GM21786 (cell line): ENCODE data around the gene DEF6.
"Not testable (repeated sequence)": the region's sequence is repeated elsewhere in the genome, so short reads cannot be mapped to it uniquely, and the experiment has no call there.

ENCODE experiments used
- ATAC-seq: cut with Tn5 transposase; IDR thresholded peaks from one replicate; pipeline ENCODE4 v1.9.1; 2021; ENCODE audit not compliant: unreplicated experiment

DEF6 gene

DNA sequence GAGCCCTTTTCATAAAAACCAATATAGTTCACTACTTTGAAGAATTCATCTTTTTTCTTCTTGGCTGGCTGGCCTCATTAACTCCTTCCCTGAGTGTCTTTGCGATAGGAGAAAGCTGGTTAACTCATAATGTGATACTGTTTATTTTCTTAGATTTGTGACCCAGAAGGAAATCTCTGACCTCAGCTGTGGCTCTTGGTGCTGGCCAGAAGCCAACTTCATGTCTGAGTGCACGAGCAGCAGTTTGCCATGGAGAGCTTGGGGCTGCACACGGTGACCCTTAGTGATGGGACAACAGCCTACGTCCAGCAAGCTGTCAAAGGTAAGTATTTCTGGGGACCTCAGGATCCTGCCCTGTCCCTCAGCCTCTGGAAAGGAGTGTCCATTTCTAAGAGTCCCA is 16.7 kb upstream of the DEF6 start:
- no peak for ATAC-seq

DNA sequence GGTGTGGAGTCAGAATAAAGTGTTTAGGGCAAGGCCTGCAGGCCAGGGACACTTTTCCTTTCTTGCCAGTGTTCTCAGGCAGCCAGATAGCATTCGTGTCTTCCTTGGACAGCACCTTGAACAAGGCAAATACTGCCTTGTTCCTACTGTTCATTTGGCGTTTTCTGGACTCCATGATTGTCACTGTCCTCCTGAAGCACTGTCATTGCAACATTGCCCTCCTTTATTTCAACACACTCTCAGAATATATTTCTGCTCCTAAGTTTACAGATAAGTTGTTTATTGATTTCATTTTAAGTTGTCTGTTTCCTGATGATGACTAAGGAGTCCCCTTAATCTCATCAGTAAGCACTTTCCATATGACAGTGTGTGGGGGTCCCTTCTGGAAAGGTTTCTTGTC is 15.1 kb upstream of the DEF6 start:
- no peak for ATAC-seq

DNA sequence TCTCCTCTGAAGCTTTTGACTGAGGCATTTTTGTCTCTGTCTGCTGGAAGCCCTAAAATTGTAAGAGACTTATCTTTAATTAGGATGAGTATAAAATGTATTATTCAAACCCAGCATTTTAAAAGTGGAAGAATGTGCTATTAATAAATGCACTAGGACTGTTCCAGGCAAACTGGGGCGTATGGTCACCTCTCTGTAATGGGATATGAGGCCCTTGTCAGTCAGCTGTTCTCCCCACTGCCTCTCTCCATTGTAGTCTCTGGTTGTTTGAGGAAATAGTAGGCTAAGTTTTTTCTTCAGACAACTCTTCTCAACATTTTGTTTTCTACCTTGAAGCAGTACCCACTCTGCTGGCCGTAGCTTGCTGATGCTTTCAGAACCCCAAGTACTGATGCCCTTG is 14.3 kb upstream of the DEF6 start:
- no peak for ATAC-seq

DNA sequence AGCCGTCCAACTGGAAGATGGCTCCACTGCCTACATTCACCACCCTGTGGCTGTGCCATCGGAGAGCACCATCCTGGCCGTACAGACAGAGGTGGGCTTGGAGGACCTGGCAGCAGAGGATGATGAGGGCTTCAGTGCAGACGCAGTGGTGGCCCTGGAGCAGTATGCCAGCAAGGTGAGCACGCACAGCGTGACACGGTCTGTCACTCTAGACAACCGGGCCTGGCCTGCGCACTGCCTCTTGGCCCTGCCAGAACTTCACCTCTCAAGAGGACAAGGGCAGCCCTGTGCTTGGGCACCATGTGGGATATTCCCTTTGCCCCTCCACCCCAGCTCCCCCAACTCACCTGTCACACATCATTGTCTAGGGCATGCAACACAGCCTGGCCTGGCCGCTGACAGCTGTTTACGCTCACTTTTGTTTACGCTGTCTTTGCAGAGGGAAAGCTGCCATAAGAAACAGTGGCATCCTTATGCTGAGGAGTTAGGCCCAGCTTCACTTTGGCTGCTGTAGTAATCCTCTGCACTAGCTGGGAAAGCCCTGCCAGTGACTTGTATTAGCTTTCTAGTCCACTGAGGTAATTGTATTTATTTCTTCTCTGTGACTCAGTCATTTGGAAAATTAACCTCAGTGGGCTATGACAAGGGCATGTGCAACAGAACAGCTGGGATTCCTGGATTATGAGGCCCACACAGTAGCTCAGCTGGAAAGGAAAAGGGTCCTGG is 9.8 kb upstream of the DEF6 start:
- no peak for ATAC-seq

DNA sequence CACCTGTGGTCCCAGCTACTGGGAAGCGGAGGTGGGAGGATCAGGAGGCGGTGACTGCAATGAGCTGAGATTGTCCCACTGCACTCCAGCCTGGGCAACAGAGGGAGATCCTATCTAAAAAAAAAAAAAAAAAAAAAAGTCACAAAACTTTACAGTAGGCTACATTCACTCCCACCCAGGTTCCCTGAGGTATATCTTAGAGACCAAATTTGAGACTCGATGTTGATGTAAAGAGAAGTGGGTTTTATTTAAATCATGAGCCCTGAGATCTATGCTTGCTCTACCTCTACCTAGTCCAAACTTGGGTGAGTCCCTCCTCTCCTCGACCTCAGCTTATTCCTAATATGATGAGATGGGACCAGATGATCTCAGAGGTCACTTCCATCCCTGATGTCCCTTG is 8.8 kb upstream of the DEF6 start:
- no peak for ATAC-seq

DNA sequence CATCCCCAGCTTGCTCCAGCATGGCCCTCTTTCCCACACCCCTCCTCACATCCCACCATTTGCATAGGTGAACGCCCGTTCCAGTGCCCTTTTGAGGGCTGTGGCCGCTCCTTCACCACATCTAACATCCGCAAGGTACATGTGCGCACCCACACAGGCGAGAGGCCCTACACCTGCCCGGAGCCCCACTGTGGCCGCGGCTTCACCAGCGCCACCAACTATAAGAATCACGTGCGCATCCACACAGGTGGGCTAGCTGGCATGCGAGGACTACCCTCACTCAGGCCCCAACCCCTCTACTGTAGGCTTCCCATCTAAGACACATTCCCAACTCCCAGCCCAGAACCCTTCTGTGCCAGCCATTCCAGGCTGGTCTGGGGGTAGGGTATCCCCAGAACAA is 6.1 kb upstream of the DEF6 start:
- ATAC-seq = no peak

DNA sequence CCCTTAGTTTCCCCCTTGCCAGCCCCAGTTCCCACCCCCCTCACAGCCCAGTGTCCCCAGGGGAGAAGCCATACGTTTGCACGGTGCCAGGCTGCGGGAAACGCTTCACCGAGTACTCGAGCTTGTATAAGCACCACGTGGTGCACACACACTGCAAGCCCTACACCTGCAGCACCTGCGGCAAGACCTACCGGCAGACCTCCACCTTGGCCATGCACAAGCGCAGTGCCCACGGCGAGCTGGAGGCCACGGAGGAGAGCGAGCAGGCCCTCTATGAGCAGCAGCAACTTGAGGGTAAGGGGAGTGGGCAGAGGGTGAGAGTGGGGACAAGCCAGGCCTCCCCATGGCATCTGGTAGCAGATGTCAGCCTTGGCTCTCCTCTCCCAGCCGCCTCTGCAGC is 5.1 kb upstream of the DEF6 start:
- no peak for ATAC-seq

DNA sequence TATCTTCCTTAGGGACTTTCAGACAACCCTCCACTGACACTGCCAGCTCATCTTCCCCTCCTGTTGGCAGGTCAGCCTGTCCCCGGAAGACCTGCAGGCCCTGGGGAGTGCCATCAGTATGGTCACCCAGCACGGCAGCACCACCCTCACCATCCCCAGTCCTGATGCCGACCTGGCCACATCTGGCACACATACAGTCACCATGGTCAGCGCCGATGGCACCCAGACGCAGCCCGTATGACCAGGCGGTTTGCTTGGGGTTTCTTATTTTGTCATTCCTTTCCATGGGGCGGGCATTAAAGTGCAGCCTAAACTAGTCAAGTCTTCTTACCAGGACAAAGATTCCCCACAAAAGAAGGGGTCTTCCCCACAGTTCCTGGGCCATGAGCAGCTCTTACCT is 3.9 kb upstream of the DEF6 start:
- no peak for ATAC-seq

DNA sequence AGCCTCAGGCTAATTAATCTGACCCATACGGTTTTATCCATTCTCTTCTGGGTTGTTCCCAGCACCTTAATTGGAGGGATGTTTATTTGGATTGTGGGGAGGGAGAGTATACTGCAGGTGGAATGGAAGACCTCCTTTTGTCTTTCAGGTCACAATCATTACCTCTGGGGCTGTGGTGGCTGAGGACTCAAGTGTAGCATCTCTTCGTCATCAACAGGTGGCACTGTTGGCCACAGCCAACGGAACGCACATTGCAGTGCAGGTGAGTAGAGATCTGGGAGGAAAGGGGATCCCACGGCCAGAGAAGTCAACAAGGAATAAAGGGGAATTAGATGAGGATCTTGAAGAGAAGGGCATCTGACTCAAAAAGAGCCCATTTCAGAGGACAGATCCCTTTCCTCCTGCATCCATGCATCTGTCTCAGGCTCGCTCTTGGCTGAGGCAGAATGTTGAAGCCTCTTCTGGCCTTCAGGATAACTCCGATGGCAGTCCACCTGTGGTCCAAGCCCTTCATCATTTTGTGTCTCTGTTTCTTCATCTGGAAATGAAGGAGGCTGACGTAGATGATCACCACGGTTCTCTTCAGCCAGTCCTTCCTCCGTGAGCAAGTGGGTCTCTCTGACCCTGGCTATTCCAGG is 3.2 kb upstream of the DEF6 start:
- ATAC-seq = no peak

DNA sequence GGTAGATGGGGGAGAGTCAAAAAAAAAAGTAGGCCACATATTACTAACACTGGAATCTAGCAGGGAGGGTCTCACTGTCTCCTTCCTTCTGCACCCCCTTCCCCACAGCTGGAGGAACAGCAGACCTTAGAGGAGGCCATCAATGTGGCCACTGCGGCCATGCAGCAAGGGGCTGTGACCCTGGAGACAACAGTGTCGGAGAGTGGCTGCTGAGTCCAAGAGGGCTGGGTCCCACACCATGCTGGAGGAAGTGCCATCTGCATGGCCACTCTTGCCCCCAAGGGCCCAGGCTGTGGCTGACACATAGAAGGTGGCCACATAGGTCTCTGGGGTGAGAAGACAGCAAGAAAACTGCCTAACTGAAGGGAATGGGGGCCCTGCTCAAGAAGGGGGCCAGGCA is 2.6 kb upstream of the DEF6 start:
- no peak for ATAC-seq

DNA sequence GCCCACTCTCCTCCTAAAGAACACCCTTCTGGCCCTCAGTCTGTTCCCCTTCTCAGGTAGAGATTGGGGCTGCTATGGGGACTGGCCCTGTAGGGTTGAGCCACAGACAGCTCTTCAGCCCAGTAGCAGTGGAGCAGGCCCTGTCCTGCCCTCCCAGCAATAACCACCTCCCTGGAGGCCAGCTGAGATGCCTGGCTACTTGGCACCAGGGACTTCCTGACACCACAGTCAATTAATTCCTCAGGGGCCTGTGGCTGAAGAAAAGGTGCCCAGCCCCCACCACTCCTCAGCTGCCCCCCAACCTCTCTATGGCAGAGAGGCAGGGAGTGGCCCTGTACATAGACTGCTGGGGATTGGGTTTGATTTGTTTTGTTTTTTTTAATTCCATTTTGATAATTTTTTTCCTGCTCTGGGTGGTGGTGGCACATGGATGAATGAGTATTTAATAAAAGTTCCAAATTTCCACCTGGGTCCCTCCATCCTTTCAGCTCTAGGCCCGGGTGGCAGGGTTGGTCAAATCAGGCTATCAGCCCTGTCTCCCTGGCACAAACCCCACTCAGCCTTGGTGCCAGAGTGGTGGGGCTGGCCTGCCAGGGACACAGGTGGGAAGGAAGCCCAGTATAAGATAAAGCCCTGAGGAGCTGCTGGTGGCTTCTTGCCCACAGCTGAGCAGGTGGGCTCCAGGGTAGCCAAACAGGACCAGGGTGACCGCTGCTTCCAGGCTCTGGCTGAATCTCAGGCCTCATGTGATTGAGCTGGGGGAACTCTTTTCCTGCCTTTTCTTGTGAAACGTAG is 1.9 kb upstream of the DEF6 start:
- no peak for ATAC-seq

DNA sequence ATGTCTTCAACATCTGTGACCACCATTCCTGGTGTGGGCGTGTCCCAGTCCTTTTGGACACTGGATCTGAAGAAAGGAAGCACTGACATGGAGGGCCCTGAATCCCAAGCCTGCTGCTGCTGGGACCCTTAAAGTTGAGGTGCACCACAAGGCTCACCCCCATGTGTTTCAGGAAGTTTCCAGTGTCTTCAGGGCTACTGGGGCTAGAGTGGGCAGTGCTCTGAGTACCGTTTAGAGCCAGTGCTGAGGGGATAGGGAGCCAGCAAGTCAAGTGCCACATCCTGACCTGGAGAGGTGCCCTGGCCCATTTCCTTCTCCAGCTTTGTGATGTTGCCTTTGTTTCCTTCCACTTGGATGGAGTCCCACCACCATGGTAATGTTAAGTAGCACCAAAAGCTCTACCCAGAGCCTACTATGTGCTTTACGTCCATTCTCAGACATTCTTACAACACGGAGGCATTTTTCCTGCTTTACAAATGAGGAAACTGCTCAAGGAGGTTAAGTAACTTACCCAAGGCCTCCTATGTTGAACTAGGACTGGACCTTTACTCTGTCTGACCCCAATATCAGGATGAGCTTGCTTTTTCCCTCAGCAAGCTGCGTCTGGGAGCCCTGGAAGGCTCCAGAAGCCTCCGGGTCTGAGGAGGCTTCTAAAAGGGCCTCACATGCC is 552 bp upstream of the DEF6 start:
- no peak for ATAC-seq

DNA sequence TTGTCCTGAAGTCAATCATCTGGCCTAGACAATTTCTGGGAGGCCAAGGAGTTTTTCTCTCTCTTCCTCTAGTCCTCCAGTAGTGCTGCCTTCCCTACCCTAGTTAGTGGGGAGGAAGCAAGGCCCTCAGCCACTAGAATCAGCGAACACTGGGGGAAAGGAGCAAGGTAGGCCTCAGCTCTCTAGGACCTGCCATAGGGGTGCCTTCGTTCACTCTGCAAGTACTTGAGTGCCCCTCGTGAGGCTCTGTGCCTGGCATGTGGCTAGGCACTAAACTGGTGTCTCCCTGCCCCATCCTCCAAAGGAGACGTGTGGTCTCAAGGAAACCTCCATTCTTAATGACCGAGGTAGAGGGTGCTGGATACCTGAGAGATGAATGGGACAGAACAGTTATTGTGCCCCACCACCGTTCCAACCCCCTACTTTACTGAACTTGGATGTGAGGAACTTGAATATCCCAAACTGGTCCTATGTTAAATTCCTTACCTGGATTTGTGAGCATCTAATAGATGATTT is 1.1 kb downstream of the DEF6 start:
- ATAC-seq = no peak

DNA sequence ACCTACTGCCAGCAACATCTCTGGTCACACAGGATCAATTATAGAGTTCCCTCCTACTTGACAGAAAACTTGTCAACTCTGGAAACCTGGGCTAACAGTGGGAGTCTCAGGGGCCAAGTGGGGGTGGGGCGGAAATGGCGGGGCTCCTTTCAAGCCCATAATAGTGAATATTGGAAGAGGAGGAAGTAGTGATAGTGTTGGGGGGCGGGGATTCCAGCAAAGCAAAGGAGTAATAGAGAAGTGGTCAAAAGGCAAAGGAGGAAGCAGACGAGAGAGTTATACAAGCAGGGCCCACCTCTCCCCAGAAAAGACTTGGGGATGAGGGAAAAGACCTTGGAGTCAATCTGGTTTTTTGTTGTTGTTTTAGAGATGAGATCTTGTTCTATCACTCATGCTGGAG is 2.1 kb downstream of the DEF6 start:
- no peak for ATAC-seq

DNA sequence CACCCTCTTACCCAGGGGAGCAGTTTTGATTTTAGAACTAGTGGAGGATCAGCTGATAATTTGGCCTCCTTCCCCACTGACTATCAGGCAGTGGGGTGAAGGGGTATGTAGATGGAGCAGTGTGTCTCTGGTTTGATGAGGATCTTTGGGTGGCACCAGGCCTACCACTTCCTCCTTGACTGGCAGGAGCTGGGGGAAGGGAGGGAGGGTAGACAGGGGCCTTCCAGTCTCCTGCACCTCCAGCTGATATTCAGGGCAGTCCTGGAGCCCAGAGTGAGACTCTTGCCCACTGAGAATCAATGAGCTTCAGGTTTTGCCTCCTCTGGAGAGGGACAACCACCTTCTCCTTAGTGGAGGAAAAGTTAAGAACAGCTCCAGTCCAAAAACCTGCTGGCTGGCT is 3.2 kb downstream of the DEF6 start:
- no peak for ATAC-seq

DNA sequence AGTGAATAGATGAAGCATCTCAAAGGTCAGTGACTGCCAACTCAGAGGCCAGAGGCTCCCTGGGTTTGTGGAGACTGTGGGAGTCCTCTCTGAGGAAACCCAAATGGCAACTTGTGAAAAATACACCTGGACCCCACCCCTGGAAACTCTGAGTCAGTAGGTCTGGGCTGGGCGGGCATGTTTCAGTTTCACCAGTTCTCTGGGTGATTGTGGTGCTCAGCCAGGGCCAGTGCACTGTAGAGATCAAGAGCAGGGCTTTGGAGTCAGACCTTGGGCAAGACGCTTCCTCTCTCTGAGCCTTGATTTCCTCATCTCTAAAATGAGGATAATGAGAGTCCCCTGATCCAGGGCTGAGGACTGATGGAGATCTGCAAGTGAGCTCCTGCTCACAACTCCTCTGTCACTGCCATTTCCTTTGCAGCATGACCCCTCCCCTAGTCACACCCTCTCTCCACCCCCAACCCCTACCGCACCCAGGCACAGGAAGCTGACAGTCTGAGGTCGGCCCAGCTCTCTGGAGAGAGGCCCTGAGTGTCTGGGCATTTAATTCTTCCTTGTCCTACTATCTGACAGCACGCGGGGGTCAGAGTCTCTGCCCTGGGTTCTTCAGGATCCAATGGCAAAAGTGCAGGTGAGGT is 5.1 kb downstream of the DEF6 start:
- ATAC-seq = peak; percentile 75

DNA sequence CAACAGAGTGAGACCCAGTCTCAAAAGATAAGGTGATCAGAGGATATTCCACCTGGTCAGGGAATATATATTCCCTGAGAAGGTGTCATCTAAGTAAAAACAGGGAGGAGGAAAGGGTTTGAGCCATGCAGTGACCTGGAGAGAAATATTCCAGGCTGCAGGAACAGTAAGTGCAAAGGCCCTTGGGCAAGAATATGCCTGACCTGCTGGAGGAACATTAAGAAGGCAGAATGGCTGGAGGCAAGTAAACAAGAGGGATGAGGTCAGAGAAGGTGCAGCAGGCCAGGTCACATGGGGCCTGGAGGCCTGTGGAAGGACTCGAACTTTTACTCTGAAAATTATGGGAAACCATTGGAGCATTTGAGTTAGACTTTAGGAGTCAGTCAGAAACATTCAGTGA is 6.7 kb downstream of the DEF6 start:
- ATAC-seq = no peak

DNA sequence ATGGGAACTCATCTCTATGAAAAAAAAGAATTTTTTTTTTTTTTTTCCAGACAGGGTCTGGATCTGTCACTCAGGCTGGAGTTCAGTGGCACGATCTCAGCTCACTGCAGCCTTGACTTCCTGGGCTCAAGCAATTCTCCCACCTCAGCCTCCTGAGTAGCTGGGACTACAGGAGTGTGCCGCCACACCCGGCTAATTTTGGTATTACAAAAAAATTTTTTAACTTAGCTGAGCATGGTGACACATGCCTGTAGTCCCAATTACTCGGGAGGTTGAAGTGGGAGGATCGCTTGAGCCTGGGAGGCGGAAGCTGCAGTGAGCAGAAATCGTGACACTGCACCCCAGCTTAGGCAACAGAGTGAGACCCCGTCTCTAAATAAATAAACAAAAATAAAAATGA is 7.5 kb downstream of the DEF6 start:
- no peak for ATAC-seq

DNA sequence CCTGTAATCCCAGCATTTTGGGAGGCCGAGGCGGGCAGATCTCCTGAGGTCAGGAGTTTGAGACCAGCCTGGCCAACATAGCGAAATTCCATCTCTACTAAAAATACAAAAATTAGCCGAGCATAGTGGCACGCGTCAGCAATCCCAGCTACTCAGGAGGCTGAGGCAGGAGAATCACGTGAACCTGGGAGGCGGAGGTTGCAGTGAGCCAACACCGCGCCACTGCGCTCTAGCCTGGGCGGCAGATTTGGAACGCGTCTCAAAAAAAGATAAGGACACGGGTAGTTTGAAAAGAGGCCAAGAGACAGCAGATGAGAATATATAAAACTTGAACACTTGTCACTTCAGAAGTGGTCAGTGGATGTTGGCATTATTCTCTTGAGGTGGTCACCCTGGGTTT is 9.5 kb downstream of the DEF6 start:
- ATAC-seq = not testable (repeated sequence)

DNA sequence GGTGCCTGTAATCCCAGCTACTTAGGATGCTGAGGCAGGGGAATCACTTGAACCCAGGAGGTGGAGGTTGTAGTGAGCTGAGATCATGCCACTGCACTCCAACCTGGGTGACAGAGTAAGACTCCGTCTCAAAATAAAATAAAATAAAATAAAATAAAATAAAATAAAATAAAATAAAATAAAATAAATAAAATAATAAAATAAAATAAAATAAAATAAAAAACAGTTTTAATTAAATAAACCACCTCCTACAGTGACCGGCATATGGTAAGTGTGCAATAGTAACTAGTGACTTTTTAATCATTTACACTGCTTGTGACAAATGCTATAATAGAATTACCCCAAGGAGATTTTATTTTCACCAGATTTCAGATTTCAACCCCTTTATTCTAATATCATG is 10.9 kb downstream of the DEF6 start:
- ATAC-seq = not testable (repeated sequence)
